Activated CD4-positive, alpha-beta T cell treated with anti-CD3 and anti-CD28 coated beads for 24 hours (primary cell): ENCODE results near the gene TEX11.
"Not testable (repeated sequence)": the region's sequence is repeated elsewhere in the genome, so short reads cannot be mapped to it uniquely, and the experiment has no call there.

Experiments used
- DNase-seq, 2 donors: peaks; one replicate each; pipeline ENCODE4 v3.0.0-alpha.2; 2020; ENCODE audit warnings: low read depth in 2 of 2

Gene TEX11

DNA sequence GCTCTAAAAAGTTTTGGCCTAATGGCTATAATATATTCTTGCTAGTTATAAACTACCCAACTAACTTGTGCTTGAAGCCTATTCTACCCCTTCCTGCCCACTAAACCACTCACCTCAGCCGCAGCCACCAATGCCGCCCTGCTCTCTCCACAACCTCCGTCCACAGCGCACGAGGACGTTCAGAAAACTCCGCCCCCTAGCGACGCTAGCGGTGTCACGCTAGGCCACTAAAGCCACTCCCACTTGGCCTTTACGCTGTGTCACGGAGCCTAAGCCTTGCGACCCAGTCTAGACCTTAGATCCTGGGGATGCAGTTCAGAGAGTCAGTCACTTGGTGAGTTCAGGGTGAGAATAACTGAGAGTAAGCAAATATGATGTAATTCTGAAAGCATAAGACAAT is at the start of gene TEX11:
TEX11 (minus strand) TSS at position 171 of the 400 bp plus-strand sequence. CDS start 922 bp downstream, outside the sequence.
- no peak for DNase-seq

DNA sequence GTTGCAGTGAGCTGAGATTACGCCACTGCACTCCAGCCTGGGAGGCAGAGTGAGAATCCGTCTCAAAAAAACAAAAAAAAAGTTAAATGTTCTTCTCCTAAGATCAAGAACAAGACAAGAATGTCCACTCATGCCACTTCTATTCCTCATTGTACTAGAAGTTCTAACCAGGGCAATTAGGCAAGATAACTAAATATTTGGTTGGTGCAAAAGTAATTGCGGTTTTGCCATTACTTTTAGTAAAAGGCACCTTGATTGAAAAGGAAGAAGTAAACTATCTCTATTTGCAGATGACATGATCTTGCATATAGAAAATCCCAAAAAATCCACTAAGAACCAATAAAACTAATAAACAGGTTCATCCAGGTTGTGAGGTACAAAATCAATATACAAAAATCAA is 46.4 kb upstream of the TEX11 start:
- no peak for DNase-seq

GRCh38 chrX:70924294-70924911 is 15.9 kb upstream of the TEX11 start:
- DNase-seq, result no peak

GRCh38 chrX:70922774-70923473 is 14.4 kb upstream of the TEX11 start:
- DNase-seq, result no peak

DNA sequence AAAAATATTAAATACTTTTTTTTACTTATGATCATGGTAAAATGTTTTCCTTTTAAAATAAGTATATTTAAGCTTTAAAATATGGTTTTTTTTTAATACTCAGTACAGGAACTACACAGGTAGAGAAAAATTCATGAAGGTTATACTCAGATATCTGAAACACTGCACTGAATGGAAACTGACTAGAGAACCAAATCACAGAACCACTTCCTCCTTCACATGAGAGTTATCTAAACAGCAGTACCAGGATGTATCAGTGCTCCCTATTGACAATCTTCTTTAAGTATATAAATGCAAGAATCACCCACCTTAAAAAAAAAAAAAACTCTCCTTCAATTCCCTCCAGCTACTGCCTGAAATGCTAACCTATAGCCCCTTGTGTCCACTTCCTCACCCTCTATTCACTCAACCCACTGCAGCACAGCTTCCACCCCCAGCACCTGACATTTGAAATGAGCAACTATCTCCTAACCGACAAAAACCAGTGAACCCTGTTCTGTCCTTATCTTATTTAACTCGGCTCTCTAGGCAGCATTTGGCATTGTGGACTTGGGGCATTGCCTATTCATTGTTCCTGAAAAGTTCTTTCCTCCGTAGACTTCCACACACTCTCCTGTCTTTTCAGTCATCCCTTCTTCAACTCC is 13.3 kb upstream of the TEX11 start:
- DNase-seq, result no peak

DNA sequence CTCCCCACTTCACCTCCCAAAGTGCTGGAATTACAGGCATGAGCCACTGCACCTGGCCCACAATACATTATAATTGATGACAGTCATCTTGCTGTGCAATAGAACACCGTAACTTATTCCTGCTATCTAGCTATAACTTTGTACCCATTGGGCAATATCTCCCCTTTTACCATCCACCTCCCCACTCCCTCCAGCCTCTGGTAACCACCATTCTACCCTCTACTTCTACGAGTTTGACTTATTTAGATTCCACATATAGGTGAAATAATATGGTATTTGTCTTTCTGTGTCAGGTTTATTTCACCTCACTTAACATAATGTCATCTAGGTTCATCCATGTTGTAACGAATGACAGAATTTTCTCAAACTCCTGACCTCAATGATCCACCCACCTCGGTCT is 8.2 kb upstream of the TEX11 start:
- no peak for DNase-seq

- no peak for DNase-seq
Observed at GRCh38 chrX:70907900-70908299, 611 bp downstream of the TEX11 start.

GRCh38 chrX:70901465-70901864 is 7.0 kb downstream of the TEX11 start:
- no peak for DNase-seq

- DNase-seq, result not testable (repeated sequence)
Observed at GRCh38 chrX:70890441-70890840, 18.1 kb downstream of the TEX11 start.

DNA sequence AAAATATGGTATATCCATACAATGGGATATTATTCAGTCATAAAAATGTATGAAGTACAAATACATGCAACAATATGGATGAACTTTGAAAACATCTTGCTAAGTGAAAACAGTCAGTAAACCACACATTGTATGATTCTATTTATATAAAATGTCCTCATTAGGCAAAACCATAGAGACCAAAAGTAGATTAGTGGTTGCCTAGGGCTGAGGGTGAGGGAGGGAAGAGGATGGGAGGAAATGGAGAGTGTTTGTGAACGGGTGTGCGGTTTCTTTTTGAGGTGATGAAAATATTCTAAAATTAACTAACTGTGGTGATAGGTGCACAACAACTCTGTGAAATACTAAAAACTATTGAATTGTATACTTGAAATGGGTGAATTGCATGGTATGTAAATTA is 29.6 kb downstream of the TEX11 start:
- DNase-seq, result no peak

DNA sequence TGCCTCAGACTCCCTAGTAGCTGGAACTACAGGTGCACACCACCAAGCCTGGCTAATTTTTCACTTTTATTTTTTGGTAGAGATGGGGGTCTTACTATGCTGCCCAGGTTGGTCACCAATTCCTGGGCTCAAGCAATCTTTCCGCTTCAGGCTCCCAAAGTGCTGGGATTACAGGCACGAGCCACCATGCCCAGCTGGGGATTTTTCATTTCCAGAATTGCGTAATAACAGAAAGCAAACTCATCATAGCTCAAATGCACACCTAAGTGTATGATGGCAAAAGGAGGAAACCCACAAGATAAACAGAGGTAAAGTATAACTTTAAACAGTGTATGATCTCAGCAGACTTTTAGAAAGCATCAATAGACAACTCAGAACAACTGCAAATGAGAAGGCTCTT is 56.2 kb downstream of the TEX11 start:
- no peak for DNase-seq

- not testable (repeated sequence) for DNase-seq
Observed at GRCh38 chrX:70844081-70844480, 64.4 kb downstream of the TEX11 start.

DNA sequence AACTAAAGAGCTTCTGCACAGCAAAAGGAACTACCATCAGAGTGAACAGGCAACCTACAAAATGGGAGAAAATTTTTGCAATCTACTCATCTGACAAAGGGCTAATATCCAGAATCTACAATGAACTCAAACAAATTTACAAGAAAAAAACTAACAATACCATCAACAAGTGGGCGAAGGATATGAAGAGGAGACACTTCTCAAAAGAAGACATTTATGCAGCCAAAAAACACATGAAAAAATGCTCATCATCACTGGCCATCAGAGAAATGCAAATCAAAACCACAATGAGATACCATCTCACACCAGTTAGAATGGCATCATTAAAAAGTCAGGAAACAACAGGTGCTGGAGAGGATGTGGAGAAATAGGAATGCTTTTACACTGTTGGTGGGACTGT is 64.9 kb downstream of the TEX11 start:
- DNase-seq, result not testable (repeated sequence)

GRCh38 chrX:70834589-70834988 is 73.9 kb downstream of the TEX11 start:
- no peak for DNase-seq

DNA sequence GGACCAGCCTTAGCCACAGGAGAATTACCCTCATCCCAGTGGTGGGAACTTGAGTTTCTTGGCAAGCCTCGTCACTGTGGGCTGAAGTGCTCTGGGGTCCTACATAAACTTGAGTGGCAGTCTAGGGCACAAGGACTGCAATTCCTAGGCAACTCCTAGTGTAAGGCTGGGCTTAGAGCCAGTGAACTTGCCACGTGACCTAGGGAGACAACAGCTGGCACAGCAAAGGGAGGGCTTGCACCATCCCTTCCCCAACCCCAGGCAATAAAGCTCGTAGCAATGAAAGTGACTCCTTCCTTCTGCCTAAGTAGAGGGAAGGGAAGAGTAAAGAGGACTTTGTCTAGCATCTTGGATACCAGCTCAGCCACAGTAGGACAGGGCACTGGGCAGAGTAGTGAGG is 81.8 kb downstream of the TEX11 start:
- DNase-seq, result no peak

DNA sequence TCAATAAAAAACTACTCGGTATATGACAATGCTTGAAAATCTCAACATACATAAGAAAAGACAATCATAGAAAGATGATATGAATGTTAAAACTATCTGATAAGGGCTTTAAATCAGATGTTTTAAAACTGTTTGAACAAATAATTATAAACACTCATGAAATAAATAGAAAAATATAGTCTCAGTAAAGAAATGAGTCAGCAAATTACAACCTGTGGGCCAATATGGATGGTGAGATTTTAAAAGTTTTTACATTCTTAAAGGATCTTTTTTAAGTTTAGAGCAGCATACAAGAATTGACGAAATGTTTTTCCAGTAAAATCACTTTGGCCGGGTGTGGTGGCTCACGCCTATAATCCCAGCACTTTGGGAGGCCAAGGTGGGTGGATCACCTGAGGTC is 83.1 kb downstream of the TEX11 start:
- DNase-seq, result no peak

GRCh38 chrX:70808942-70809940 is 99.3 kb downstream of the TEX11 start:
- no peak for DNase-seq

DNA sequence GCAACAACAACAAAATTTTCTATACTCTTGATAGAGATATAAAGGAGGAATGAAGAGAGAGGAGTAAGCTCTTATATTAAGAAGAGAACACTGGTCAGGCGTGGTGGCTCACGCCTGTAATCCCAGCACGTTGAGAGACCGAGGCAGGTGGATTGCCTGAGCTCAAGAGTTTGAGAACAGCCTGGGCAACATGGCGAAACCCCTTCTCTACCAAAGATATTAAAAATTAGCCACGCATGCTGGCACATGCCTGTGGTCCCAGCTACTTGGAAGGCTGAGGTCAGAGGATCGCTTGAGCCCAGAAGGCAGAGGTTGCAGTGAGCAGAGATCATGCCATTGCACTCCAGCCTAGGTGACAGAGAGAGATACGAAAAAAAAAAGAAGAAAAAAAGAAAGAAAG is 102.4 kb downstream of the TEX11 start:
- no peak for DNase-seq

GRCh38 chrX:70796742-70797141 is 111.8 kb downstream of the TEX11 start:
- not testable (repeated sequence) for DNase-seq

GRCh38 chrX:70774223-70774622 is 134.3 kb downstream of the TEX11 start:
- no peak for DNase-seq

- no peak for DNase-seq
Observed at GRCh38 chrX:70769659-70770227, 138.8 kb downstream of the TEX11 start.

- no peak for DNase-seq
Observed at GRCh38 chrX:70762285-70762684, 146.2 kb downstream of the TEX11 start.
